ENCODE data around the gene TCIRG1. TPM values are rescaled to one million over a fixed set of nuclear protein-coding genes. Genes with fewer than 3 reads are reported as not detected.
"Not testable (repeated sequence)": the region's sequence is repeated elsewhere in the genome, so short reads cannot be mapped to it uniquely, and the experiment has no call there.

TCIRG1 gene
- total RNA-seq, 1 donor from 2014 or later: 47.2 TPM

DNA sequence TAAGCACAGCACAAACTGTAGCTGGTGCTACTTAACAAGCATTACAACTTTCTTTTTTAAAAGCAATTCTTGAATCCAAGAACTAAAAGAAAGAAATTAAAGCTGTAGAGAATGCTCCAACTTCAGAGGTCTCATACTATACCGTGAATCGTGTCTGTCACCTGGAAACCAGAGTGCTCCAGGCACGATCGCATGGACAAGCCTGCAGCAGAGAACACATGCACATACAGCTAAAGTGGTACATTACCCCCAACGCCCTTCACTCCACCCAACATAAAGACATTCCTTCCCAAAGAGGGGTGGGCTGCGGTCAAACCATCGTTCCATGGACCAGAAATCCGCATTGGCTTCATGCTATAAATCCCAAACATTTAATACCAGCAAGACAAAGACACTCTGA, 50.9 kb downstream of the TCIRG1 start:
- peaks cover 26% of the 10 kb centered on the region for H3K4me1 Mint-ChIP-seq (ENCODE audit: low read depth, unreplicated experiment)
- H3K4me3 Mint-ChIP-seq (ENCODE audit: unreplicated experiment): no peak overlapping the region
- H3K27me3 Mint-ChIP-seq (ENCODE audit: unreplicated experiment): no peaks in the 10 kb centered on the region
- H3K9me3 Mint-ChIP-seq (ENCODE audit: unreplicated experiment): no peaks in the 10 kb centered on the region
- no peaks in the 10 kb centered on the region for H3K36me3 Mint-ChIP-seq (ENCODE audit: unreplicated experiment)
- no peak overlapping the region for H3K27ac Mint-ChIP-seq (ENCODE audit: unreplicated experiment)
- DNase-seq: no peak
- TF ChIP-seq, protein P1, sequence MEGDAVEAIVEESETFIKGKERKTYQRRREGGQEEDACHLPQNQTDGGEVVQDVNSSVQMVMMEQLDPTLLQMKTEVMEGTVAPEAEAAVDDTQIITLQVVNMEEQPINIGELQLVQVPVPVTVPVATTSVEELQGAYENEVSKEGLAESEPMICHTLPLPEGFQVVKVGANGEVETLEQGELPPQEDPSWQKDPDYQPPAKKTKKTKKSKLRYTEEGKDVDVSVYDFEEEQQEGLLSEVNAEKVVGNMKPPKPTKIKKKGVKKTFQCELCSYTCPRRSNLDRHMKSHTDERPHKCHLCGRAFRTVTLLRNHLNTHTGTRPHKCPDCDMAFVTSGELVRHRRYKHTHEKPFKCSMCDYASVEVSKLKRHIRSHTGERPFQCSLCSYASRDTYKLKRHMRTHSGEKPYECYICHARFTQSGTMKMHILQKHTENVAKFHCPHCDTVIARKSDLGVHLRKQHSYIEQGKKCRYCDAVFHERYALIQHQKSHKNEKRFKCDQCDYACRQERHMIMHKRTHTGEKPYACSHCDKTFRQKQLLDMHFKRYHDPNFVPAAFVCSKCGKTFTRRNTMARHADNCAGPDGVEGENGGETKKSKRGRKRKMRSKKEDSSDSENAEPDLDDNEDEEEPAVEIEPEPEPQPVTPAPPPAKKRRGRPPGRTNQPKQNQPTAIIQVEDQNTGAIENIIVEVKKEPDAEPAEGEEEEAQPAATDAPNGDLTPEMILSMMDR (IDR thresholded peaks at IDR 0.05; ENCODE audit: partially characterized antibody, unreplicated experiment): no peak

DNA sequence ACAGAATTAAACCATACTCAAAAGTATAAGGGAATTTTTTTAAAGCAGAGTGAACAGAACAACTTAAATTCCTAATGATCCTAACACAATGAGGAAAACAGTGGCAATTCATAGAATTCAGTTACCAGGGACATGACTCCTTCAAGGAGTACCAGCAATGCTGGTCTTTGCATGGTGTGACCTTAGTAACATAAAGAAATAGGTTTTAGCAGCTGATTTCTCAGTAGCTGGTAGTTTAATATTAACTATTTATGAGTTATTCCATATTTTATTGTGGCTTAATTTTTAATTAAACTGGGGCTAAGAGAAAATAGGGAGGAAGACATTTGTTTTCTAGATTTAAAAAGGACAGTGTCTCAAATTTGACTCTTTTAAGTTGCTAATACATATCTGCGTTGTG, 51.5 kb downstream of the TCIRG1 start:
- H3K9me3 Mint-ChIP-seq (ENCODE audit: unreplicated experiment): no peaks in the 10 kb centered on the region
- TF ChIP-seq, protein P1 (IDR thresholded peaks at IDR 0.05; ENCODE audit: partially characterized antibody, unreplicated experiment): no peak
- peak overlapping the region; percentile 10 for H3K4me3 Mint-ChIP-seq (ENCODE audit: unreplicated experiment)
- H3K27me3 Mint-ChIP-seq (ENCODE audit: unreplicated experiment): no peaks in the 10 kb centered on the region
- peak overlapping the region; percentile 76 for H3K27ac Mint-ChIP-seq (ENCODE audit: unreplicated experiment)
- no peaks in the 10 kb centered on the region for H3K36me3 Mint-ChIP-seq (ENCODE audit: unreplicated experiment)
- peaks cover 26% of the 10 kb centered on the region for H3K4me1 Mint-ChIP-seq (ENCODE audit: low read depth, unreplicated experiment)
- DNase-seq: no peak

DNA sequence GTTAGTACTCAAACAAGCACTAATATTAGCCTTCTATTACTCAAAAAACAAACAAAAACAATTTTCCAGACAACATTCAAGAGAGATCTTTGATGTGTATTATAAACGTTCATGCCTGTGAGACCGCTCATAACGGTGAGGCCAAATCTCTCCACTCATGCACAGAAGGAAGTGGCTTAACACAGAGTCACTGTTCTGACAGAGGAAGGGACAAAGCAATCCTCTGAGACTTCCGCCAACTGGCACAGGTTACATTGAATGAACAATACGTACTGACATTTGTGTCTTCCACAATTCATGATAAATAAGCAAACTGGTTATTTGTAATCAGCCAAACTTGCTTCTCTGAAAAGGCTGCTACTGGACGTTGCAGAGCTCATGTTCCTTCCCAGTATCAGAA, 51.9 kb downstream of the TCIRG1 start:
- Mint-ChIP-seq H3K4me3 (ENCODE audit: unreplicated experiment) (peak overlapping the region; percentile 10), H3K4me1 (ENCODE audit: low read depth, unreplicated experiment) (peaks cover 26% of the 10 kb centered on the region), H3K36me3 (ENCODE audit: unreplicated experiment) (no peaks in the 10 kb centered on the region), H3K27ac (ENCODE audit: unreplicated experiment) (peak overlapping the region; percentile 76), H3K27me3 (ENCODE audit: unreplicated experiment) (no peaks in the 10 kb centered on the region), H3K9me3 (ENCODE audit: unreplicated experiment) (no peaks in the 10 kb centered on the region)
- TF ChIP-seq, protein P1 (IDR thresholded peaks at IDR 0.05; ENCODE audit: partially characterized antibody, unreplicated experiment): no peak
- DNase-seq: no peak

DNA sequence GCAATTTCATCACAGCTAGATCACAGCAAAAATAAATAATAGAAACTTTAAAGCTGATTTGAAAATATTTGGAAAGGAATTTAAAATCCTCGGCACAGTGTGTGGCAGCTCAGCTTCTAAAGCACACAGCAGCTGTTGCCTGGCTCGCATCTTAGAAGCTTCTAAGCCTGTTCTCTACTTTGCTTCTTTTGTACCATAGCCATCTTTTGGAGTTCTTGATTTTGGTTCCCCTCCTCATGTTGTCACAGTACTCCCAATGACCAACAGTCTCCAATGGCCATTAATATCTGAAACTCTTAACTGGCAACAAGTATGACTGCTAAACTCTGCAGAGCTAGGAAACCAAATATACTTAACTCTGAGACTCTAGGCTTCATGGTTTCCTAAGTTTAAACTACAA, 53.6 kb downstream of the TCIRG1 start:
- Mint-ChIP-seq H3K4me1 (ENCODE audit: low read depth, unreplicated experiment) (peaks cover 26% of the 10 kb centered on the region), H3K4me3 (ENCODE audit: unreplicated experiment) (no peak overlapping the region), H3K27ac (ENCODE audit: unreplicated experiment) (no peak overlapping the region), H3K27me3 (ENCODE audit: unreplicated experiment) (no peaks in the 10 kb centered on the region), H3K36me3 (ENCODE audit: unreplicated experiment) (no peaks in the 10 kb centered on the region), H3K9me3 (ENCODE audit: unreplicated experiment) (no peaks in the 10 kb centered on the region)
- DNase-seq: no peak
- TF ChIP-seq, protein P1 (IDR thresholded peaks at IDR 0.05; ENCODE audit: partially characterized antibody, unreplicated experiment): no peak

DNA sequence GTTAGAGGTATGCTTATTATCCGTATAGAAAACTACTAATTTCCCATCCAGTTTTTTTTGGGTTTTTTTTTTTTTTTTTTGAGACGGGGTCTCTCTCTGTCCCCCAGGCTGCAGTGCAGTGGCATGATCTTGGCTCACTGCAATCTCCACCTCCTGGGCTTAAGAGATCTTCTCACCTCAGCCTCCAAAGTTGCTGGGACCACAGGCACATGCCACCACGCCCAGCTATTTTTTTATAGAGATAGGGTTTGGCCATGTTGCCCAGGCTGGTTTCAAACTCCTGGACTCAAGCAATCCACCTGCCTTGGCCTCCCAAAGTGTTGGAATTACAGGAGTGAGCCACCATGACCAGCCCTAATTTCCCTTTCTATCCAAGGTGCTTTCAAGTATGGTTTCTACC, 54.1 kb downstream of the TCIRG1 start:
- peaks cover 26% of the 10 kb centered on the region for H3K4me1 Mint-ChIP-seq (ENCODE audit: low read depth, unreplicated experiment)
- not testable (repeated sequence) for H3K4me3 Mint-ChIP-seq (ENCODE audit: unreplicated experiment); H3K27ac Mint-ChIP-seq (ENCODE audit: unreplicated experiment); H3K36me3 Mint-ChIP-seq (ENCODE audit: unreplicated experiment); H3K9me3 Mint-ChIP-seq (ENCODE audit: unreplicated experiment); H3K27me3 Mint-ChIP-seq (ENCODE audit: unreplicated experiment); DNase-seq

DNA sequence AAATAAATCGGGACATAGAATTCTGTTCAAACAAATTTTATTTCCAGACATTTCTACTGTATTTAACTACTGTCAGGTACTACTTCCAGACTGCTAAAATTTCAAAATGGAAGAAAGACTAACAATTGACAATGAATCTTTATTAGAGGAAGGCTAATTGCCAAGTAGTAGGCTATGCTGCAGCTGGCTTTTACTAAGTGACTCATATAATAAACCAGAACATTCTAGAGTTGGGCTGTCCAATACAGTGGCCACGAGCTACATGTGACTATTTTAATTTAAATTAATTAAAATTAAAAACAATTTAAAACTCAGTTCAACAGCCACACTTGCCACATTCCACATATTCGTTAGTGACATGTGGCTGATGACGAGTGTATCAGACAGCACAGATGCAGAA, 54.7 kb downstream of the TCIRG1 start:
- H3K27ac Mint-ChIP-seq (ENCODE audit: unreplicated experiment): no peak overlapping the region
- TF ChIP-seq, protein P1 (IDR thresholded peaks at IDR 0.05; ENCODE audit: partially characterized antibody, unreplicated experiment): no peak
- H3K27me3 Mint-ChIP-seq (ENCODE audit: unreplicated experiment): no peaks in the 10 kb centered on the region
- no peak for DNase-seq
- peaks cover 28% of the 10 kb centered on the region for H3K4me1 Mint-ChIP-seq (ENCODE audit: low read depth, unreplicated experiment)
- no peaks in the 10 kb centered on the region for H3K36me3 Mint-ChIP-seq (ENCODE audit: unreplicated experiment)
- peaks cover 2% of the 10 kb centered on the region for H3K9me3 Mint-ChIP-seq (ENCODE audit: unreplicated experiment)
- no peak overlapping the region for H3K4me3 Mint-ChIP-seq (ENCODE audit: unreplicated experiment)

Data from glutamatergic neuron (in vitro differentiated cells).